NCI-H345 treated with DMSO at 0.1 percent for 48 hours (cell line): ENCODE results near the gene RIPK3.
"Not testable (repeated sequence)": the region's sequence is repeated elsewhere in the genome, so short reads cannot be mapped to it uniquely, and the experiment has no call there.

ENCODE experiments used
- DNase-seq: peaks from one replicate; lab custom pipeline; 2025; ENCODE audit not compliant: unreplicated experiment; lab: John Stamatoyannopoulos, UW

The RIPK3 gene

GRCh38 chr14:24339284-24340151 lies at the start of gene RIPK3:
Gene RIPK3, minus strand, starts transcription at chr14:24339991. Its CDS starts 165 bp downstream, at chr14:24339826.
- no peak for DNase-seq

DNA sequence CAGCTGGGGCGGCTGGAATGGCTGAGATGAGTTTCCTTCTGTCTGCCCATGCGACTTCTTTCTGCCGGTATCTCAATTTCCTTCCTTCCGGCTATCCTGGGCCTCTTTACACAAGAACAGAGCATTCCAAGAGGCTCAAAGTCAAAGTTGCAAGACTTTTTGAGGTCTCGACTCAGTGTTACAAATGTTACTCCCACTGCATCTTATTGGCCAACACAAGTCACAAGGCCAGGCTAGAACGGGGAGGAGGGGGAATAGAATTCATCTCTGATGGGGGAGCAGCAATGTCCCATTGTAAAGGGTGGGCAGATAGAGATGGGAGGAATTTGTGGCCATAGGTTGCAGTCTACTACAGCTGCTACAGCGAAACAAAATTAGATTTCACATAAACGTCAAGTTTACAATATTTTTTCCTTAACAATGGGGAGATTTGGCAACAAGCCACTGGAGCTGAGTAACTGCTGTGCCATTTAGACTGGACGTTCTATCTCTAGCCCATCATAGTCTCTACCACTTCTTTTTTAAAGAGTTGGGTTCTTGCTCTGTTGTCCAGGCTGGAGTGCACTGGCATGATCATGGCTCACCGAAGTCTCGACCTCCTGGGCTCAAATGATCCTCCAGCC lies 49.5 kb upstream of the RIPK3 start:
- DNase-seq: no peak

GRCh38 chr14:24388474-24389179 lies 48.8 kb upstream of the RIPK3 start:
- no peak for DNase-seq

- DNase-seq: not testable (repeated sequence)
Measured at GRCh38 chr14:24387579-24387978, 47.8 kb upstream of the RIPK3 start.

DNA sequence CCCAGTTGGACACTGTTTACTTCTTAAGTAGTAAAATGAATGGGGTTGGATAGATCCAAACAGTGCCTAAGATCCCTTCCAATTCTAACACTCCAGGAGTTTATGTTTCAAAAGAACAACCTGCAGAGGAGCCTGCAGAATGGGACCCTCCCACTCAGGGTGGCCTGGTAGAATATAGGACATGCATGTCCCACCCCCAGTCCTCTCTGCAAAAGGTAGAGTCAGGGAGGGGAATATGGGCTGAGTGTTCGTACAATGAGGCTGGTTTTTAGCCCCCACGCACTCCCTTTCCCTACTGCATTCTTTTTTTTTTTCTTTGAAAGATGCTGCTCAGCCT lies 47.2 kb upstream of the RIPK3 start:
- no peak for DNase-seq

GRCh38 chr14:24385524-24385923 lies 45.7 kb upstream of the RIPK3 start:
- no peak for DNase-seq

GRCh38 chr14:24384169-24384568 lies 44.4 kb upstream of the RIPK3 start:
- no peak for DNase-seq

DNA sequence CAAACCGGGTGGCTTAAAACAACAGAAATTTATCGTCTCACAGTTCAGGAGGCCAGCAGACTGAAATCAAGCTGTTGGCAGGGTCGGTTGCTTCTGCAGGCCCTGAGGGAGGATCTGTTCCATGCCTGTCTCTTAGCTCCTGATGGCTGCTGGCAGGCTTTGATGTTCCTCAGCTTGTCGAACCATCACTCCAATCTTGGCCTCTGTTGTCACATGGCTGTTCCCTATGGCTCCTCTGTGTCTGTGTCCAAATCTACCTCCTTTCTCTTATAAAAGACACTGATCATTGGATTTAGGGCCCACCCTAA lies 42.2 kb upstream of the RIPK3 start:
- no peak for DNase-seq

- DNase-seq: no peak
Measured at GRCh38 chr14:24381363-24382063, 41.7 kb upstream of the RIPK3 start.

- no peak for DNase-seq
Measured at GRCh38 chr14:24379907-24380730, 40.3 kb upstream of the RIPK3 start.

DNA sequence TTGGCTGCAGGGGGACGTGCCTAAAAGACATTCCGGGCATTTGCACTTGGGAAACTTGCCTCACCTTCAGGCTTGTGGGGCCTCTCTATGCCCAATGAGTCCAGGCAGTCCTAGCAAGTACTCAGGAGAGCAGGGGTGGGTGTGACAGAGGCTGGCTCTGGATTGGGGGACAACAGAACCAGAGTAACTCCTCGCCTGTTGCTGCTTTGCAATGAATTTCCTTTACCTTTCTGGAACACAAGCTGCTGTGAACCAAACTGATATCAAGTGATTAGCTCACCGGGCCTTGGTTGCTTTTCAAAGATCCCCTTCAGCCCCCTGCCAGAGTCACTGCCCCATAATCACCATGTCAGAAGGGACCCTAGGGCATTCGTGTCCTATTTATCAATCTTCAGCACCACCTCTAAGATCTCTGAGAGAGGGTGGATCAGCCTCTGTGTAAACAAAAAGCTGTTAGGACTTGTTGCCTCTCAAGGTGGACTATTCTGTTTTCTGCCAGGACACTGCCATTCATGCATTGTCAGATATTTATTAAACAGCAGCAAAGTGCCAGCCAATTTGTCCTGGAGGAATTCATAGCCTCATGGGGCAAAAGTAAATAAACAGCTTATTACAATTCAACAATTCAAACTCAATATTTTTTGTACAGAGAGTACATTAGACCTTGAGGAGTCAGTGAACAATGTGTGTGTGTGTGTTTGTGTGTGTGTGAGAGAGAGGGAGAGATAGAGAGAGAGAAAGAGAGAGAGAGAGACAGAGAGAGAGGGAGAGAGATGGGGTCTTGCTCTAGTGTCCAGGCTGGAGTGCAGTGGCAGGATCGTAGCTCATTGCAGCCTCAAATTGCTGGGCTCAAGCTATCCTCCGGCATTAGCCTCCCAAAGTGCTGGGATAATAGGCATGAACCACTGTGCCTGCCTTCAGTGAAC lies 39.5 kb upstream of the RIPK3 start:
- DNase-seq: no peak

DNA sequence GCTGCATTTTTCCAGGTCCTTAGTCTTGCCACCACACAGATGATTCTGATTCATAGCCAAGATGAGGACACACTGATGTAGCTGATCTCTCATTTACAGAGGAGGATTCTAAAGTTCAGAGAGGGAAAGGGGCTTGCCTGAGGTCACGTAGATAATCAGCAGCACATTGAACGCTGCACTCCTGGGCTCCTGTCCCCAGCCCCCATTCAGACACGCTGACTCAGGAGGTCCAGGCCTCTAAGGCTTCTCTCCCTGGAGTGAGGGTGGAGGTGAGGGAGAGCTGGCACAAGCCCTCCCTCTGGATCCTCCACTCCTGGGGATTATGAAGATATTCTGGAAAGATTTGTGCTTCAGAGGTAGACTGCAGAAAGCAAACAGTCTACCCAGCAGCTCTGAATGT lies 38.5 kb upstream of the RIPK3 start:
- no peak for DNase-seq

GRCh38 chr14:24377657-24378056 lies 37.9 kb upstream of the RIPK3 start:
- DNase-seq: no peak

DNA sequence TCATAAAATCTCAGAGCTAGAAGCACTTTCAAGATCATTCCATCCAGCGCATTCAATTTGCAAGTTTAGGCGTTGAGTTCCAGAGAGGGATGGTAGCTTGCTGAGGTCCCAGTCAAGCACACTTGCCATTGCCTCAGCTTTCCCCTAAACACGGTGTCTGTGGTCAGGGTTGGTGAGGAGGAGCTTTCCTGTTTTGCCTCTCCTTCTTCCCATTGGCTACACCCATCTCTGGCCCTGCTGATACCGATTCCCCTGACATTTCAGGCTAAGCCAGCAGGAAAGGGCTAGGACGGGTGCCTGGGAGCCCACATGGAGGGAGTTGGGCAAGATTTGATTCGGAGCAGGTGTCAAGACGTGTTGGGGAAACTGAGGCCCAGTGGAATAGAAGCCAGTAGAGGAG lies 37.3 kb upstream of the RIPK3 start:
- no peak for DNase-seq

DNA sequence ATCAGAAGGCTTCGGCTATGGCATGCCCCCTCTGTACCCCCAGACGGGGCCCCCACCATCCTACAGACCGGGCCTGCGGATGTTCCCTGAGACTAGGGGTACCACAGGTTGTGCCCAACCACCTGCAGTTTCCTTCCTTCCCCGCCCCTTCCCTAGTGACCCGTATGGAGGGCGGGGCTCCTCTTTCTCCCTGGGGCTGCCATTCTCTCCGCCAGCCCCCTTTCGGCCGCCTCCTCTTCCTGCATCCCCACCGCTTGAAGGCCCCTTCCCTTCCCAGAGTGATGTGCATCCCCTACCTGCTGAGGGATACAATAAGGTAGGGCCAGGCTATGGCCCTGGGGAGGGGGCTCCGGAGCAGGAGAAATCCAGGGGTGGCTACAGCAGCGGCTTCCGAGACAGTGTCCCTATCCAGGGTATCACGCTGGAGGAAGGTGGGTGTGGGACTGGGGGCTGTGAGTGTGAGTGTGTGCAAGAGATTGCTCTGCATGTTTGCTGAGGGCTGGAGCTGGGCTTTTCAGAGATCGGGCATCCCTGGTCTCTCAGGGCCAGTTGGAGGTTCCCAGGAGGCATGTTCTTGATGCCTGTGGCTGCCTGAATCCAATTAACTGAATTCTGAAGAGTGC lies 36.8 kb upstream of the RIPK3 start:
- DNase-seq: no peak

DNA sequence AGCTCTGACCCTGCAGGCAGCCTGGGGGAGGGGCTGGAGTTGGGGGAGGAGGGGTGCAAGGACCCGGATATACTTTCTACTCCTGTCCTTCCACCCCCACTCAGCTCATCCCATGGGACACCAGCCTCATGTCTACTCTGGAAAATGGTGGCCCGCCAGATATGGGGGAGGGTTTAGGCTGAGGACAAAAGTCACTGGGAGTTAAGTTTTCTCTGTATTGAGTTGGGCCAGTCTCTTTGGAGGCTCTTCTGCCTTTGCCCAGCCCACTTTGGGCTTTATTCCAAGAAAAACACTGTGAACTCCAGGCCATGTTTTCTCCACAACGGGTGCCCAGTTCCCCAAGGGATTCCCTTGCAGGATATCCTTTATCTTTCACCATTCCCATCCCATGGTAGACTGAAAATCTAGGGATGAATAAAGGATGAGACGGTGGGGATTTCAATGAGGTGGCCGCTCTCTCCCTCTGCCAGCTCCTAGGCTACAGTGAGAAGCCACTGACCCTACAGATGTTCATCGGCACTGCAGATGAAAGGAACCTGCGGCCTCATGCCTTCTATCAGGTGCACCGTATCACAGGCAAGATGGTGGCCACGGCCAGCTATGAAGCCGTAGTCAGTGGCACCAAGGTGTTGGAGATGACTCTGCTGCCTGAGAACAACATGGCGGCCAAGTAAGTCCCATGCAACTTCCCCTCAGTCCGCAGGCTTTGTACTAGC lies 33.1 kb upstream of the RIPK3 start:
- DNase-seq: no peak

DNA sequence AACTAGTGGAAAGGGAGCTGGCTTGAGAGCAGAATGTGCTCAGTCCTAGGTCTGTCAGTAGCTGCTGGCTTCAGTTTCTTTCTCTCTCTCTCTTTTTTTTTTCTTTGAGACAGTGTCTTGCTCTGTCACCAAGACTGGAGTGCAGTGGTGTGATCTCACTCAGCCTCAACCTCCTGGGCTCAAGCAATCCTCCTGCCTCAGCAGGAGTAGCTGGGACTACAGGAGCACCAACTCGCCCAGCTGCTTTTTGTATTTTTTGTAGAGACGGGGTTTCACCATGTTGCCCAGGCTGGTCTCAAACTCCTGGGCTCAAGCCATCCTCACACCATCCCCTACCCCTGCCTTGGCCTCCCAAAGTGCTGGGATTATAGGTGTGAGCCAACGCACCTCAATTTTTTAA lies 31.8 kb upstream of the RIPK3 start:
- not testable (repeated sequence) for DNase-seq

DNA sequence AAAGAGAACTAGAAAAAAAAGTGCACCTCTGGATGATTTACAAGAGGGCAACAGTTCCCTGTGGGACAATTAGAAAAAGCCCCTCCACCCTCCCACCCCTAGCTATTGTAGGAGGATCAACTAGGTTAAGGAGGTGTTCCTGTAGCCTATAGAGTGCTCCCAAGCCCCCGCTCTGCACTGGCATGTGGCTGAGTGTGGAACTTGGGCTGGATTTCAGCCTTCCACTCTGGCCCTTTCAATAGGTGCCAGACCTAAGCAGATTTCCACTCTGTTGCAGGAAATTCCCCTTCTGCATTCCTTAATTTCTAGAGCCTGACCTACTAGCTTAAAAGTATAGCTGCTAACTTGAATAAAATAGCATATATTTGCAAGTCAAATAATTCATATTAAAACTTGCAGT lies 31.0 kb upstream of the RIPK3 start:
- DNase-seq: no peak
